ENCODE data around the gene RNLS. TPM values are rescaled to one million over a fixed set of nuclear protein-coding genes. Genes with fewer than 3 reads are reported as not detected.
A peak's percentile ranks its signal among the peaks of the same experiment; 100 is the strongest.

RNLS gene
- total RNA-seq, 1 donor from 2014 or later = 12.1 TPM

- H3K9me3 ChIP-seq = no peaks in the 10 kb centered on the region
- no peak overlapping the region for H3K27ac ChIP-seq
- no peak for TF ChIP-seq CTCF (IDR thresholded peaks at IDR 0.05)
- no peaks in the 10 kb centered on the region for H3K27me3 ChIP-seq
- H3K4me3 ChIP-seq = no peak overlapping the region
- no peaks in the 10 kb centered on the region for H3K36me3 ChIP-seq
- DNase-seq (ENCODE audit: low spot score in 2 of 2) = no peak
- intact Hi-C loops (cut with DNase I) = no loop called here
- H3K4me1 ChIP-seq = no peaks in the 10 kb centered on the region
Observed at GRCh38 chr10:88617772-88618300, 34.7 kb upstream of the RNLS start.

GRCh38 chr10:88616250-88616977 is 33.3 kb upstream of the RNLS start:
- Histone ChIP-seq H3K36me3 (no peaks in the 10 kb centered on the region), H3K4me3 (no peak overlapping the region), H3K27ac (no peak overlapping the region), H3K27me3 (no peaks in the 10 kb centered on the region), H3K4me1 (no peaks in the 10 kb centered on the region), H3K9me3 (no peaks in the 10 kb centered on the region)
- TF ChIP-seq CTCF (IDR thresholded peaks at IDR 0.05) = no peak
- intact Hi-C loops (cut with DNase I) = no loop called here
- DNase-seq (ENCODE audit: low spot score in 2 of 2) = peak in 1 of 2 donors; percentile 50

- DNase-seq (ENCODE audit: low spot score in 2 of 2) = no peak
- no peaks in the 10 kb centered on the region for H3K9me3 ChIP-seq
- no peak overlapping the region for H3K4me3 ChIP-seq
- H3K27ac ChIP-seq = no peak overlapping the region
- TF ChIP-seq CTCF (IDR thresholded peaks at IDR 0.05) = no peak
- intact Hi-C loops (cut with DNase I) = no loop called here
- no peaks in the 10 kb centered on the region for H3K4me1 ChIP-seq
- no peaks in the 10 kb centered on the region for H3K36me3 ChIP-seq
- no peaks in the 10 kb centered on the region for H3K27me3 ChIP-seq
Observed at GRCh38 chr10:88608780-88609179, 25.7 kb upstream of the RNLS start.

DNA sequence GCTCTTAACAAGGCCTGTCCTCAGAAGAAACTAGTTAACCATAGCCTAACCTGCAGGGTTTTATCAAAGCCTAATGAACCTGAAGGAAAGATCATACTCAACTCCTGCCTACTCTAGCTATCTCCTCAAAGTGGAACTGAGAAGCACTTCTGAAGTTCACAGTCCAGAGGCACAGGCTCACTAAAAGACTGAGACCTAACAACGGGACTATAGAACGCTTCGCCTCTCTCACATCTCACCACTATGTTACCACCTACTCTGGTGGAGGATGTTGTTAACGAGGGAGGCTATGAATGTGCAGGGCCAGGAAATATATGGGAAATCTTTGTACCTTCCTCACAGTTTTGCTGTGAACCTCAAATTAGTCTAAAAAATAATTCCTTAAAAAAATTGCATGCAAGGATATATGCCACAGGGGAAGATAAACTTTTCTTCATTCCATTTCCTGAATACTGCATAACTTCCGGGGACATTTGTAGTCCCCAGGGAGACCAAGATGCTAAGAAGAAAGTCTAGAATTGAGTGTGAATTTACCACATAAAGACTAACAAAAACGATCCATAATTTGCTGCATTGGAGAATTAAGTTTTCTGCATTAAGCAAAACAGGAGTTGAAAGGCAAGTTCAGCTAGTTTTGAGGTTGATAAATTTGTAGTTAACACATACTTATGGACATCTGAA is 25.1 kb upstream of the RNLS start:
- no peaks in the 10 kb centered on the region for H3K4me1 ChIP-seq
- intact Hi-C loops (cut with DNase I) = no loop called here
- no peak for DNase-seq (ENCODE audit: low spot score in 2 of 2)
- no peak overlapping the region for H3K27ac ChIP-seq
- no peak for TF ChIP-seq CTCF (IDR thresholded peaks at IDR 0.05)
- H3K9me3 ChIP-seq = no peaks in the 10 kb centered on the region
- no peaks in the 10 kb centered on the region for H3K27me3 ChIP-seq
- H3K4me3 ChIP-seq = no peak overlapping the region
- H3K36me3 ChIP-seq = no peaks in the 10 kb centered on the region

GRCh38 chr10:88598055-88598454 is 14.9 kb upstream of the RNLS start:
- no peaks in the 10 kb centered on the region for H3K4me1 ChIP-seq
- DNase-seq (ENCODE audit: low spot score in 2 of 2) = no peak
- H3K9me3 ChIP-seq = no peaks in the 10 kb centered on the region
- H3K27me3 ChIP-seq = no peaks in the 10 kb centered on the region
- intact Hi-C loops (cut with DNase I) = no loop called here
- TF ChIP-seq CTCF (IDR thresholded peaks at IDR 0.05) = no peak
- no peaks in the 10 kb centered on the region for H3K36me3 ChIP-seq
- no peak overlapping the region for H3K4me3 ChIP-seq
- no peak overlapping the region for H3K27ac ChIP-seq

Measured in ascending aorta (tissue), 2 donors.